HG03175 (cell line): Measurements from ENCODE around the gene BCR.
"Not testable (repeated sequence)": the region's sequence is repeated elsewhere in the genome, so short reads cannot be mapped to it uniquely, and the experiment has no call there.

ENCODE experiments used
- ATAC-seq: cut with Tn5 transposase; IDR thresholded peaks from one replicate; pipeline ENCODE4 v1.9.1; 2021; ENCODE audit warnings: mild to moderate bottlenecking, moderate library complexity; ENCODE audit not compliant: unreplicated experiment

BCR gene

GRCh38 chr22:23309261-23309660, 129.0 kb downstream of the BCR start:
- ATAC-seq = not testable (repeated sequence)

DNA sequence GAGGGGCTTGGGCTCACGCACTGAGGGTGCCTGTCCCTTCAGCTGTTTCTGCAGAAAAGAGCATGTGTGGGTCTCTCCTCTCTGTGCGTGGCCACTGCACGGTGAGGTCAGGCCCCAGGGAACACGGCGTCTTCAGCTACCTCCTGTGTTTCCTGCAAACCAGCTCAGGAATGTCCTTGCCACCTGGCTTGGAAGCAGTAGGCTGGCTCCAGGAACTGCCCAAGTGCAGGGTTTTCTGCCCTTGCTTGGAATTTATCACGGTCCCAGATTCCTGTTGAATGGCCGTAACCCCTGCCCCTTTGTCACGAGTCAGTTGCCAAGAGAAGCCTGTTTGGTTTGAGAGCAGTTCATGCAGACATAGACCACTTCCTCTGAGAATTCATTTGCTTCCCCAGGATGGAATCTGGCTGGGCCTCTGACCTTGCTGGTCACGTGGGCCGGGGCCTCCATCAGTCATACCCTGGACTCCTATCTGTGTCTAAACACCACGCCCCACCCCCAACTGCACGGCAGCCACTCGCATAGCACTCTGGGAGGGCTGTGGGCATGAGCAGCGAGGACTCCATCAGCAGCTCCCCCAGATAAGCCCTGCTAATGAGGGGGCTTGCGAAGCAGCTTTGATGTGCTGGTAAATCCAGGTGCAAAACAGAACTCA, 130.3 kb downstream of the BCR start:
- ATAC-seq = not testable (repeated sequence)

GRCh38 chr22:23311635-23312420, 131.5 kb downstream of the BCR start:
- not testable (repeated sequence) for ATAC-seq

- no peak for ATAC-seq
These were observed 133.7 kb downstream of the BCR start for GRCh38 chr22:23313791-23314567.

DNA sequence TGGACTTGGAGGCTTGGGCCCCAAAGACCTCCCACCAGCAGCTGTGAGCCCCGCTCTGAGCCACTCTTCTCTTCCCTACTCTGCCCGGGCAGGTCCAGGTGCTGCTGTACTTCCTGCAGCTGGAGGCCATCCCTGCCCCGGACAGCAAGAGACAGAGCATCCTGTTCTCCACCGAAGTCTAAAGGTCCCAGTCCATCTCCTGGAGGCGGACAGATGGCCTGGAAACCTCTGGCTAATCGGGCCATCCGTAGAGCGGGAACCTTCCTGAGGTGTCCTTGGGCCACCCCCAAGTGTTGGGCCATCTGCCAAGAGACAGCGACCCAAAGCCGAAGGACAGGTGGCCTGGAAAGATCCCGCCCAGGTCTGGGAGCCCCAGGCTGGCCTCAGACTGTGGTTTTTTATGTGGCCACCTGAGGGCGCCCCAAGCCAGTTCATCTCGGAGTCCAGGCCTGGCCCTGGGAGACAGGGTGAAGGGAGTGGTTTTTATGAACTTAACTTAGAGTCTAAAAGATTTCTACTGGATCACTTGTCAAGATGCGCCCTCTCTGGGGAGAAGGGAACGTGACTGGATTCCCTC, 135.1 kb downstream of the BCR start:
- no peak for ATAC-seq

- not testable (repeated sequence) for ATAC-seq
These were observed 136.3 kb downstream of the BCR start for GRCh38 chr22:23316596-23316995.

DNA sequence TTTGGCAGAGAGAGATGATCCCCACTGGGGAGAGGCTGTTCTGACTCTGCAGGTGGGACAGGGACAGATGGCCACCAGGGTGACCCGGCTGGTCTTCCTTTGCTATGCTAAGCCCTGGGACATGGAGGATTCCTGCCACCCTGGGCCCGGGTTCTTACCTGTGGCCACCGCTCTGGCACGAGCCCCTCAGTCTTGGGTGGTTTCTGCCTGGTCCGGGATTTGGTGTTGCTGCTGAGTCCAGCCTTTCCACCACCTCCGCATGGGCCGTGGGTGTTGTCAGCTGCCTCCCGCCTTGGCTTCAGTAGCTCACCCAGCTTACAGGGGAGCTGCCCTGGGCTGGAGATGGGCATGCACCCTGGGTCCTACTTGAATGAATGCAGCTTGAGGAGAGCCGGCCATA, 138.0 kb downstream of the BCR start:
- not testable (repeated sequence) for ATAC-seq

DNA sequence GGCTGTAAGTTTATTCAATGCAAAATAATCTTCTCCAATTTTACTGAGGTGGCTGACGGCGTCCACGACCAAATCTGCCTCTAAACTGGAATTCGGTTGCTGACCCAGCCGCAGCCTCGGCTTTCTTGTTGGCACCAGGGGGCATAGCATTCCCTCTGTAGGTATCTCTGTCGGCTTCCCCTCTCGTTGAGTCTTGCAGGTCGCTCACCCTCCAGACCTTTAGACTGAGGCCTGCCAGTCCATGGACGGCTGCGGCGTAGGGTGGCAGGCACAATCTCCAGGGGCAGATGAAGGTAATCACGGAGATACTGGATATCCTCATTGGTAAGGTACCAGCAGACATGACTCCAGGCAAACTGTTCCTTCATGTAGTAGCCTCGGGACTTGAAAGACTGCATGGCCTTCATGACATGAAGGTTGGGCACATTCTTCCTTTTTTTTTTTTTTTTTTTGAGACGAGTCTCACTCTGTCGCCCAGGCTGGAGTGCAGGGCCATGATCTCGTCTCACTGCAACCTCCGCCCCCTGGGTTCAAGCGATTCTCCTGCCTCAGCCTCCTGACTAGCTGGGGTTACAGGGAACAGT, 142.3 kb downstream of the BCR start:
- ATAC-seq = not testable (repeated sequence)

DNA sequence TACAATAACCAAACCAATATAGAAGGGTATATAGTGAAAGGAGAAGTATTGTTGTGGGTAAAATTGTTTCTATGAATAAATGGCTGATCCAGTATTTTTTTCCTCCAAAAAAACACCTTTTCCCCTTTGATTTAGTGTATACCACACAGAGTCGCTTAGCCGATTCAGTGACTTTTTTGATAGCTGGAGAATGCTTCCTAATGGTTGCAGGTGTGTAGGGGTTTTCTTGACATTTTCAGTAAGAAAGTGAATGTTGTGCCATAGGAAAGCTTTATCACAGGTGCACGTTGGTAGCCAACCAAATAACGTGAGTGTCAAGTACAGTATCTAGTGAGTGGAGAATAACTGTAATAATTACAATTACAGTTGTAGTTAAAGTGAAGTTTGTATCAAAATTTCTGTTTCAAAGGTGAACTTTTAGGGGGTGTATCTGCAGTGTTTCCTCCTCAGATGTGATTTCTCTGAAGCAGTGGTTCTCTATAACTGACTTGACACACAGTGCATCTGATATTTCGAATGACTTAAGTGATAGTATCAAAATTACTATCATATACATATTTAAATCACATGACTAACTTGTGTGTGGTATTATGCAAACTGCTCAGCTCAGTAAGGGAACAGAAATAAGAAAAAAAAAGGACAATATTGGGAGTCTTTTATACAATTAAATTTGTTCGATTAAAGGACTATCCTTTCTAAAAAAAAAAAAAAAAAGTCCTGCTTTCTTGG, 143.8 kb downstream of the BCR start:
- not testable (repeated sequence) for ATAC-seq

- no peak for ATAC-seq
These were observed 144.9 kb downstream of the BCR start for GRCh38 chr22:23325183-23325582.

DNA sequence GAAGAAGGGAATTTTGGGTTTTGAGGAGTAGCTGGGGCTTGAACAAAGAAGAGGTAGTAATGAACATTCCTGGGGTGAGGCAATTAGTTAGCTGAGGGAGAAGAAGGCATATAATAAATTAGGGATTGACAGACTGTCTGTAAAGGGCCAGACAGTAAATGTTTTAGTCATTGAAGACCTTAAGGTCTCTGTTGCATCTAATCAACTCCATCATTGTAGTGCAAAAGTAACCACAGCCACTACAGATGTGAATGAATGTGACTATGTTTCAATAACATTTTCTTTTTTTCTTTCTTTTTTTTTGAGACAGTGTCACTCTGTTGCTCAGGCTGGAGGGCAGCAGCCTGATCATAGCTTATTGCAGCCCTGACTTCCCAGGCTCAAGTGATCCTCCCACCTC, 153.5 kb downstream of the BCR start:
- not testable (repeated sequence) for ATAC-seq

- not testable (repeated sequence) for ATAC-seq
These were observed 157.4 kb downstream of the BCR start for GRCh38 chr22:23337672-23338071.

DNA sequence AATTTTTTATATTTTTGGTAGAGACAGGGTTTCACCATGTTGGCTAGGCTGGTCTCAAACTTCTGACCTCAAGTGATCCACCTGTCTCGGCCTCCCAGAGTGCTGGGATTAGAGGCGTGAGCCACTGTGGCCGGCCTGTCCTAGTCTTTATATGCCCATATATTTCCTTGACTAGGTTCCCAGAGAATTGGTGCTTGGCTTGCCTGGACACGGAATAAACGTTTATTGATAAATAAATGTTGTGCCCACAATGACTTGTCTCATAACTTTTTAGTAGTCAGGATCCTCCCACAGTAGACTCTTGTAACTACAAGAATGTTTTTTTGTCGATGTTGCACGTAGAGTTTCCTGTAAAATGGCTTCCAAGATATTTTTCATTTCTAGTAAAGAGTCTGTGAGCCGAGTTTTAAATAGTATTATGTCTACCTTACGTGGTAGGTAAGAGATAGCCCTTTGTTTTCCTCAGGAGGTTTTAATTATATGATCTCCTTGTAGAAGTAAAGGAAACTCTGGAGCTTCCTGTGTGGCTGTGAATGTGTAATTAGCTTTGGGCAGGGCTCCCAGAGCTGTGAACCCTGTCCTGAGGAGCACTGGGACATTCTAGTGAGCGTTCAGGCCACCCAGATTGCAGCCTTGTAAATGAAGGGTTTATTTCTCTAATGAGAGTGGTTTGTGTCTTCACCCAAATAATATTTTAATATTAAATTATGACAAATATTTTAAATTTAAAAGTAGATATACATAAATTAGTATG, 161.8 kb downstream of the BCR start:
- not testable (repeated sequence) for ATAC-seq

DNA sequence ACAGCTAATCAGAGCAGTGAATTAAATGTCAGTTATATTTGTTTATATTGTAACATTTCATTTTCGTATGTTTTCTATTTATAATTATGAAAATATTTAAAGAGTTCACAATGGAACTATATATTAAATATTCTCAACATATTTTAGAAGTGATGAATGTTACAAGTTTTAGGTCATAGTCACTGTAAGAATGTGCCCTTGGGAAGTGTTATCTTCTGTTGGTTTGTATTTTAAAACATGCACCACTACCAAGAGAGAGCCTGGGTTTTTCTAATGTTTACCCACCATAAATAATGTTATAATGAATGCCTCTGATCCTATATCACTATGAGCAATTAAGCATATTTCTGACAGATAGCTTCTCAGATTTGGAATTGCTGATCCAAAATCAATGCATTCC, 171.0 kb downstream of the BCR start:
- ATAC-seq = no peak

DNA sequence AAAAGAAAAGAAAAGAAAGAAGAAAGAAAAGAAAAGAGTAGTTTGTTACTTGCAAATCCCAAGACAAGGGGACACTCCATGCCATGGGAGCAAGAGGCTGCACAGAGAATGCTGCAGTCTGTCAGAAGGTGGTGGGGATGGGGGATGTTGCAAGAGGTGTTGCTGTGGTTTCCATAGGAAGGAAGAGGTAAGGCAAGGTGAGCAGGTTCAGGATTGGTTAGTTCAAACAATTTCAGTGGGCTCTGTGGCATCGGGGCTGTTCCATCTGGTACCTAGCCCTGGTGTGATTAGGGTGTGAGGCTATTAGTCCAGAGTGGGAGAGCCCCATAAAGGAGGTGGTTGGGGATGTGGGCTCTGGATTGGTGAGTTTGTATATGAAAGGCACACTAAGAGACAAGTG, 172.7 kb downstream of the BCR start:
- ATAC-seq = no peak

DNA sequence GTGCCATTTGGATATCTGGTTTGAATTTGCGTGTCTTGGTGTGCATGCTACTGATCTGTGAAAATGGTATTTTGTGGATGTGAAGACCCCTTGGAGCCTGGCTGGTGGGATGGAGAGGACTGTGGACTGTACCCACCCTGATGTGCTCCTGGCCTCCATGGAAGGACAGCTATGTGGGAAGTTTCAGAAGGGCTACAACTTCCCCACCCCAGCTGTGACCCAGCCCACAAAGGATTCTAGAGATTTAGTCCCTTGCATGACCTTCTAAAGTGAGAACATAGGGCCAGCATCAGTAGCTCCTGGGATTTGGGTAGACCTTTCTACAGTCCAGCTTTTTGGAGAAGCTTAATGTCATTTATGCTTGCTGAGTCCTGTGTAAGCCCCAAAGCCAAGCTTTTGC, 173.4 kb downstream of the BCR start:
- no peak for ATAC-seq

DNA sequence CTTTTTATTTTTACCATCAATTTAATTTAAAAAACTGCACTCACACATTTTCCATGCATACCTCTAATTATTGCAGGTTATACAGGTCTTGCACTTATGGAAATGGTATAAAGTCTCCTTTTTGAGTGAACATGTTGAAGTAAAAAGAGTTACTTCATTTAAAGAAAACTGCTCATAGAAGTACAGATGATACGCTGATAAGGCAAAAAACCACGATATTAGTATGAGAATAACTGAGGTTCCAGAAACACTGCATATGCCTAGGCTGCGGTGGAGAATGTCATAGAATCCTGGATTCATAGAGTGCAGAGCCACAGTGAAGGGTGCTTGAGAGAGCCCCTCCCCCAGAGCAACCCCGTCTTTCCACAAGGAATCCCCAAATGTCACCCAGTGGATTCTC, 175.8 kb downstream of the BCR start:
- ATAC-seq = no peak

DNA sequence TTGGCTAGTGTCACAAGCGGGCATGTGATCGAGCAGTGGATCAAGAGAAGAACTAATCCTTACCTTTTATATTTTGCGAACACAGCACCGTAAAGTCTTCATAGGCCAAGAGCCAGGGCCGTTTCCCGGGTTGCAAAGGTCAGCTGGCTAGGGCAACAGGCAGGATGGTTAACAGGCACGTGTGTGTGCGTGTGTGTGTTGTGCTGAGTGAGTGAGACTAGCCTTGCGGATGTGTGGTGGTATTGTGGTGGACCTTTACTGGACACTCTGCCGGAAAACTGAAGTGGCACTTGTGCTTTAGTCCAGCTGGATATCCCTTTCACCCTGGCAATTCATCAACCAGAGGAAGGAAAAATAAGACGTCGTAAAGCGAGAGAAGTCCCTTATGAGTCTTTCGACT, 176.7 kb downstream of the BCR start:
- ATAC-seq = no peak

DNA sequence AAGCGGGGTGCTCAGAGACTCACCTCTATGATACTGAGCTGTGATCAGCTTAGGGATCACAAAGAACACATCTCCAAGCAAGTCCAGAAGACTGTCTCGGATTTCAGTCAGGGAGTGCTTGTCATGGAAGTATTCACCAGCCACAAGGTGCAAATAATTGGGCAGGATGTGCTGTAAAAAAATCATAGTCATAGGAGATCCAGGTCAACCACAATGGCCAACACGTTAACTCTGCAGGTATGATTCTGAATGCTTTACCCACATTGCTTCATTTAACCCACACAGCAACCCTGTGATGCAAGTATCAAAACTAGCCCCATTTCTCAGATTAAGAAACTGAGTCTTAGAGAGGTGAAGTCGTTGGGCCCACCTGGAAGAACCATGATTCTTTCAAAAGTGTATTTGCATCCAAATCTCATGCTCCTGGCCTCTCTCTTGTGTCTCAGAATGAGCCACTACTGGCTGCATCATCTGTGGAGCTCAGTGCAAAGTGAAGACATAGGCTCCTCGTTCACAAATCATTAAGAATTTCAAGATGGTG, 179.3 kb downstream of the BCR start:
- ATAC-seq = no peak
